Hepatocyte (in vitro differentiated cells): Measurements from ENCODE around the gene SGCD. TPM values are rescaled to one million over a fixed set of nuclear protein-coding genes. Genes with fewer than 3 reads are reported as not detected.

Experiments used
- DNase-seq: peaks from one replicate; pipeline ENCODE4 v3.0.0-alpha.2; 2016; ENCODE audit warnings: low spot score
- H2AFZ ChIP-seq: fragments of 200-600 bp; sonication (generic); 2 replicates; pipeline ENCODE4 v1.6.0; 2016; ENCODE audit warnings: antibody characterized with exemption, mild to moderate bottlenecking
- H3K27ac ChIP-seq: fragments of 200-600 bp; sonication (generic); 2 replicates; pipeline ENCODE4 v1.5.1; 2016; ENCODE audit warnings: mild to moderate bottlenecking
- H3K27me3 ChIP-seq: fragments of 200-600 bp; sonication (generic); 2 replicates; pipeline ENCODE4 v1.6.1; 2016
- H3K36me3 ChIP-seq: fragments of 200-600 bp; sonication (generic); replicated peaks from 2 replicates; pipeline ENCODE4 v1.5.1; 2016; ENCODE audit warnings: low read depth; ENCODE audit not compliant: insufficient read depth
- H3K4me1 ChIP-seq: fragments of 200-600 bp; sonication (generic); 2 replicates; pipeline ENCODE4 v1.5.1; 2016; ENCODE audit warnings: mild to moderate bottlenecking, moderate library complexity; ENCODE audit not compliant: insufficient read depth
- H3K4me2 ChIP-seq: fragments of 200-600 bp; sonication (generic); 2 replicates; pipeline ENCODE4 v1.6.0; 2016
- H3K4me3 ChIP-seq: fragments of 200-600 bp; sonication (generic); 2 replicates; pipeline ENCODE4 v1.5.1; 2016; ENCODE audit warnings: mild to moderate bottlenecking
- H3K79me2 ChIP-seq: fragments of 200-600 bp; sonication (generic); 2 replicates; pipeline ENCODE4 v1.6.0; 2017; ENCODE audit warnings: mild to moderate bottlenecking
- H3K9me2 ChIP-seq: fragments of 200-600 bp; sonication (generic); replicated peaks from 2 replicates; pipeline ENCODE4 v1.6.0; 2017; ENCODE audit warnings: mild to moderate bottlenecking; ENCODE audit not compliant: insufficient read depth
- H3K9me3 ChIP-seq: fragments of 200-600 bp; sonication (generic); 2 replicates; pipeline ENCODE4 v1.5.1; 2016; ENCODE audit warnings: low read depth, mild to moderate bottlenecking
- H4K20me1 ChIP-seq: fragments of 200-600 bp; sonication (generic); 2 replicates; pipeline ENCODE4 v1.6.0; 2016; ENCODE audit warnings: mild to moderate bottlenecking; ENCODE audit not compliant: insufficient read depth, poor library complexity, severe bottlenecking
- CTCF ChIP-seq: fragments of 200-600 bp; sonication (generic); IDR thresholded peaks from 2 replicates; pipeline ENCODE4 v1.5.1; 2016; ENCODE audit warnings: antibody characterized with exemption, mild to moderate bottlenecking; ENCODE audit not compliant: poor library complexity
- EZH2 ChIP-seq: fragments of 200-600 bp; sonication (generic); IDR thresholded peaks from 2 replicates; pipeline ENCODE4 v1.6.1; 2016; ENCODE audit warnings: antibody characterized with exemption, mild to moderate bottlenecking, borderline replicate concordance
- EZH2phosphoT487 ChIP-seq: fragments of 200-600 bp; sonication (generic); IDR thresholded peaks from one replicate; pipeline ENCODE4 v1.6.1; 2018; ENCODE audit warnings: antibody characterized with exemption, mild to moderate bottlenecking, low read depth, moderate library complexity; ENCODE audit not compliant: unreplicated experiment, severe bottlenecking
- WGBS: methylation state at CpG from one replicate; pipeline ENCODE4 v1.1.6; 2016; ENCODE audit warnings: low lambda C conversion rate; ENCODE audit errors: missing lambda C conversion rate; 5-methylcytosine and 5-hydroxymethylcytosine counted together
- polyA plus RNA-seq: library from polyadenylated mRNA; unstranded; fragments of >200 nt; fragmentation: Nextera tagmentation; extraction: Ambion mirVana; gene quantifications from 2 replicates; pipeline ENCODE4 v1.2.1, GENCODE V29; 2016
- total RNA-seq: library from RNA; depleted of rRNA; stranded (reverse); fragments of >200 nt; gene quantifications from 2 replicates; pipeline ENCODE4 v1.2.3, GENCODE V29; 2014

Gene SGCD
- total and polyA plus RNA-seq, 2 experiments from 2014 or later = 3.8 to 8.8 TPM

- no peaks in the 10 kb centered on the region for H3K79me2 ChIP-seq
- no peak for TF ChIP-seq EZH2
- TF ChIP-seq CTCF = no peak
- TF ChIP-seq EZH2phosphoT487 = no peak
- no peak overlapping the region for H3K4me2 ChIP-seq
- no peaks in the 10 kb centered on the region for H4K20me1 ChIP-seq
- no peaks in the 10 kb centered on the region for H3K9me3 ChIP-seq
- H3K27ac ChIP-seq = no peak overlapping the region
- H3K9me2 ChIP-seq = no peaks in the 10 kb centered on the region
- DNase-seq = no peak
- 84% methylated on average over 2 of the region's 2 CpGs for WGBS
- no peaks in the 10 kb centered on the region for H3K36me3 ChIP-seq
- no peaks in the 10 kb centered on the region for H3K4me1 ChIP-seq
- H3K4me3 ChIP-seq = no peak overlapping the region
- no peaks in the 10 kb centered on the region for H3K27me3 ChIP-seq
- H2AFZ ChIP-seq = no peak overlapping the region
These were observed 208.0 kb downstream of the SGCD start for GRCh38 chr5:156534906-156535485.

GRCh38 chr5:156540491-156540890, 213.5 kb downstream of the SGCD start:
- Histone ChIP-seq H3K27me3 (peaks cover 3% of the 10 kb centered on the region), H3K9me3 (no peaks in the 10 kb centered on the region), H3K27ac (no peak overlapping the region), H3K36me3 (no peaks in the 10 kb centered on the region), H3K4me1 (no peaks in the 10 kb centered on the region), H4K20me1 (no peaks in the 10 kb centered on the region), H3K9me2 (no peaks in the 10 kb centered on the region), H3K4me3 (no peak overlapping the region), H3K4me2 (no peak overlapping the region), H3K79me2 (no peaks in the 10 kb centered on the region), H2AFZ (no peak overlapping the region)
- WGBS = 75% methylated on average over 3 of the region's 3 CpGs
- TF ChIP-seq EZH2 (no peak), CTCF (no peak), EZH2phosphoT487 (no peak)
- DNase-seq = no peak

GRCh38 chr5:156541582-156541981, 214.6 kb downstream of the SGCD start:
- Histone ChIP-seq H4K20me1 (no peaks in the 10 kb centered on the region), H3K4me1 (no peaks in the 10 kb centered on the region), H3K27me3 (peaks cover 3% of the 10 kb centered on the region), H3K79me2 (no peaks in the 10 kb centered on the region), H3K9me3 (no peaks in the 10 kb centered on the region), H3K4me3 (no peak overlapping the region), H3K4me2 (no peak overlapping the region), H3K36me3 (no peaks in the 10 kb centered on the region), H3K27ac (no peak overlapping the region), H2AFZ (no peak overlapping the region), H3K9me2 (no peaks in the 10 kb centered on the region)
- 89% methylated on average over 2 of the region's 2 CpGs for WGBS
- no peak for DNase-seq
- TF ChIP-seq CTCF (no peak), EZH2phosphoT487 (no peak), EZH2 (no peak)
